IMR-90 (cell line): ENCODE data around the gene RAB3GAP2.
"Not testable (repeated sequence)": the region's sequence is repeated elsewhere in the genome, so short reads cannot be mapped to it uniquely, and the experiment has no call there.

Source experiments
- BHLHE40 ChIP-seq: fragments of 150-350 bp; IDR thresholded peaks from 2 replicates; pipeline ENCODE4 v1.6.1; 2016; ENCODE audit warnings: mild to moderate bottlenecking, low read depth, low read length
- CEBPB ChIP-seq: IDR thresholded peaks from 2 replicates; pipeline ENCODE4 v1.6.1; 2012; ENCODE audit warnings: low read depth, low read length, improper control_type of control experiment
- CHD1 ChIP-seq: IDR thresholded peaks from 2 replicates; pipeline ENCODE4 v1.6.1; 2012; ENCODE audit warnings: low read depth, low read length, improper control_type of control experiment
- FOS ChIP-seq: fragments of 150-350 bp; IDR thresholded peaks from 2 replicates; pipeline ENCODE4 v1.6.1; 2016; ENCODE audit warnings: low read depth, low read length
- MXI1 ChIP-seq: IDR thresholded peaks from 2 replicates; pipeline ENCODE4 v1.6.1; 2012; ENCODE audit warnings: low read depth, mild to moderate bottlenecking, low read length, moderate library complexity, borderline replicate concordance
- NFE2L2 ChIP-seq: fragments of 150-350 bp; IDR thresholded peaks from 2 replicates; pipeline ENCODE4 v1.6.1; 2016; ENCODE audit warnings: low read depth, mild to moderate bottlenecking, low read length
- POLR2A ChIP-seq: IDR thresholded peaks from 2 replicates; pipeline ENCODE4 v1.6.1; 2012; ENCODE audit warnings: mild to moderate bottlenecking, low read depth, low read length
- RAD21 ChIP-seq: IDR thresholded peaks from 2 replicates; pipeline ENCODE4 v1.6.1; 2012; ENCODE audit warnings: low read length, improper control_type of control experiment
- RCOR1 ChIP-seq: IDR thresholded peaks from 2 replicates; pipeline ENCODE4 v1.6.1; 2012; ENCODE audit warnings: mild to moderate bottlenecking, low read length, improper control_type of control experiment; ENCODE audit not compliant: insufficient replicate concordance
- RFX5 ChIP-seq: IDR thresholded peaks from 2 replicates; pipeline ENCODE4 v1.8.0; 2012; ENCODE audit warnings: low read depth, mild to moderate bottlenecking, low read length, moderate library complexity
- SMC3 ChIP-seq: fragments of 150-350 bp; IDR thresholded peaks from 2 replicates; pipeline ENCODE4 v1.6.1; 2016; ENCODE audit warnings: low read depth, mild to moderate bottlenecking, antibody characterized with exemption, low read length, moderate library complexity
- TF ChIP-seq, protein P1 (sequence below): conservative IDR thresholded peaks from 2 replicates; pipeline ENCODE4 v1.5.1; 2012; ENCODE audit warnings: mild to moderate bottlenecking, low read depth, low read length, improper control_type of control experiment

DNA sequence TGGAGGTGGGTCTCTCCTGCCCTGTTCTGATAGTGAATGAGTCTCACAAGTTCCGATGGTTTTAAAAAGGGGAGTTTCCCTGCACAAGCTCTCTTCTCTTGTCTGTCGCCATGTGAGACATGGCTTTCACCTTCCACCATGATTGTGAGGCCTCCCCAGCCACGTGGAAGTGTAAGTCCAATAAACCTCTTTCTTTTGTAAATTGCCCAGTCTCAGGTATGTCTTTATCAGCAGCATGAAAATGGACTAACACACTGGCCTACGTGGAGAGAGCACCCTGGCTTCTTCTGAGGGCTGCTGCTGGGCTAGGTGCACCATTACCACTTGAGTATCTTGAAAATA lies 51.6 kb downstream of the RAB3GAP2 start:
- TF ChIP-seq CHD1, POLR2A, FOS, RCOR1, CEBPB, SMC3, BHLHE40, NFE2L2, RAD21, MXI1, RFX5: not testable (repeated sequence)
- TF ChIP-seq, protein P1, sequence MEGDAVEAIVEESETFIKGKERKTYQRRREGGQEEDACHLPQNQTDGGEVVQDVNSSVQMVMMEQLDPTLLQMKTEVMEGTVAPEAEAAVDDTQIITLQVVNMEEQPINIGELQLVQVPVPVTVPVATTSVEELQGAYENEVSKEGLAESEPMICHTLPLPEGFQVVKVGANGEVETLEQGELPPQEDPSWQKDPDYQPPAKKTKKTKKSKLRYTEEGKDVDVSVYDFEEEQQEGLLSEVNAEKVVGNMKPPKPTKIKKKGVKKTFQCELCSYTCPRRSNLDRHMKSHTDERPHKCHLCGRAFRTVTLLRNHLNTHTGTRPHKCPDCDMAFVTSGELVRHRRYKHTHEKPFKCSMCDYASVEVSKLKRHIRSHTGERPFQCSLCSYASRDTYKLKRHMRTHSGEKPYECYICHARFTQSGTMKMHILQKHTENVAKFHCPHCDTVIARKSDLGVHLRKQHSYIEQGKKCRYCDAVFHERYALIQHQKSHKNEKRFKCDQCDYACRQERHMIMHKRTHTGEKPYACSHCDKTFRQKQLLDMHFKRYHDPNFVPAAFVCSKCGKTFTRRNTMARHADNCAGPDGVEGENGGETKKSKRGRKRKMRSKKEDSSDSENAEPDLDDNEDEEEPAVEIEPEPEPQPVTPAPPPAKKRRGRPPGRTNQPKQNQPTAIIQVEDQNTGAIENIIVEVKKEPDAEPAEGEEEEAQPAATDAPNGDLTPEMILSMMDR = not testable (repeated sequence)
